BE2C (cell line): Measurements from ENCODE around the gene MAJIN.

Source experiments
- DNase-seq: peaks from one replicate; pipeline ENCODE4 v3.0.0-alpha.2; 2020
- H3K27me3 ChIP-seq: fragments of 250-450 bp; sonication (Bioruptor Pico); 2 replicates; pipeline ENCODE4 v1.5.1; 2020; ENCODE audit warnings: mild to moderate bottlenecking
- H3K36me3 ChIP-seq: fragments of 250-450 bp; sonication (Bioruptor Pico); 2 replicates; pipeline ENCODE4 v1.5.1; 2020; ENCODE audit warnings: mild to moderate bottlenecking
- H3K4me1 ChIP-seq: fragments of 250-450 bp; sonication (Bioruptor Pico); 2 replicates; pipeline ENCODE4 v1.5.1; 2020
- H3K4me3 ChIP-seq: 2 replicates; pipeline ENCODE4 v1.5.1; 2011; ENCODE audit warnings: low read depth, low read length
- H3K9me3 ChIP-seq: fragments of 250-450 bp; sonication (Bioruptor Pico); 2 replicates; pipeline ENCODE4 v1.5.1; 2020
- TF ChIP-seq, protein P1 (sequence below): IDR thresholded peaks from 2 replicates; pipeline ENCODE4 v1.5.1; 2012; ENCODE audit warnings: mild to moderate bottlenecking, low read depth, low read length

Gene MAJIN

DNA sequence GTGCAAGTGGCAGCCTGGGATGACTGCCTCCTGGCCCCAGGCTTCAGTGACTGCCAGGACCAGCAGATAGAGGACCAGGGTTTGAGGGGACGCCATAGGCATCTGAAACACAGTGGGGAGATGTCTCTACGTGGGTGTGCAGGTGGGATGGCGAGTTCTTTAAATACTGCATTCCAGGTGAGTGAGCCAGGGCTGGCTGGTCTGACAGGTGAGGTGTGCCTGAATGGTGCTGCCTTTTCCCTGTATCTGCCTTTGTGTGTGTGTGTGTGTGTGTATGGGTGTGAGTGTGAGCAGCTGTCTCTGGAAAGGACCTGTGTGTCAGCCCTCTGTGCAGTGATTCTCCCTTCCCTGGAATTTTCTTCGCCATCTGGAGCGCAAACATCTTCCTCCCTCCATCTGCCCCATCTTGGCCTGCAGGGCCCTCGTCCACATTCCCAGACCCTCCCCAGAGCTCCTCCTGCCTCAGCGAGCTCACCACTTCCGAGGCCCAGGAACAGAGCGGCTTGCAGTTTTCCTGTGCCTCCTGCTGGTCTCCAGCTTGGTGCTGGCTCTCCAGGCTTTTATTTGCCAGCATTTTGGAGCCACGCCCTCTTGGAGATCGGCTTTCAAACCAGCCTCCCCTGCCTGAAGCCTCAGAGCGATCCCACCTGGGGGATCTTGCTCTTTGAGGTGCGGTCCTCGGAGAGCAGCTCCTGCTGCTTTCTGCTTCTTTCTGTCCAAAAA lies 36.4 kb downstream of the MAJIN start, which contains the start of gene GPHA2:
GPHA2 (minus strand) TSS at position 535 of the 723 bp plus-strand sequence; CDS start at position 102, 433 bp downstream.
- H3K4me3 ChIP-seq: no peak within 1 kb of the TSS
- no peak for DNase-seq
- no peaks in the 10 kb centered on the region for H3K27me3 ChIP-seq
- TF ChIP-seq, protein P1, sequence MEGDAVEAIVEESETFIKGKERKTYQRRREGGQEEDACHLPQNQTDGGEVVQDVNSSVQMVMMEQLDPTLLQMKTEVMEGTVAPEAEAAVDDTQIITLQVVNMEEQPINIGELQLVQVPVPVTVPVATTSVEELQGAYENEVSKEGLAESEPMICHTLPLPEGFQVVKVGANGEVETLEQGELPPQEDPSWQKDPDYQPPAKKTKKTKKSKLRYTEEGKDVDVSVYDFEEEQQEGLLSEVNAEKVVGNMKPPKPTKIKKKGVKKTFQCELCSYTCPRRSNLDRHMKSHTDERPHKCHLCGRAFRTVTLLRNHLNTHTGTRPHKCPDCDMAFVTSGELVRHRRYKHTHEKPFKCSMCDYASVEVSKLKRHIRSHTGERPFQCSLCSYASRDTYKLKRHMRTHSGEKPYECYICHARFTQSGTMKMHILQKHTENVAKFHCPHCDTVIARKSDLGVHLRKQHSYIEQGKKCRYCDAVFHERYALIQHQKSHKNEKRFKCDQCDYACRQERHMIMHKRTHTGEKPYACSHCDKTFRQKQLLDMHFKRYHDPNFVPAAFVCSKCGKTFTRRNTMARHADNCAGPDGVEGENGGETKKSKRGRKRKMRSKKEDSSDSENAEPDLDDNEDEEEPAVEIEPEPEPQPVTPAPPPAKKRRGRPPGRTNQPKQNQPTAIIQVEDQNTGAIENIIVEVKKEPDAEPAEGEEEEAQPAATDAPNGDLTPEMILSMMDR: no peak
- no peaks in the 10 kb centered on the region for H3K9me3 ChIP-seq
- no peaks in the 10 kb centered on the region for H3K36me3 ChIP-seq
- H3K4me1 ChIP-seq: no peaks in the 10 kb centered on the region

DNA sequence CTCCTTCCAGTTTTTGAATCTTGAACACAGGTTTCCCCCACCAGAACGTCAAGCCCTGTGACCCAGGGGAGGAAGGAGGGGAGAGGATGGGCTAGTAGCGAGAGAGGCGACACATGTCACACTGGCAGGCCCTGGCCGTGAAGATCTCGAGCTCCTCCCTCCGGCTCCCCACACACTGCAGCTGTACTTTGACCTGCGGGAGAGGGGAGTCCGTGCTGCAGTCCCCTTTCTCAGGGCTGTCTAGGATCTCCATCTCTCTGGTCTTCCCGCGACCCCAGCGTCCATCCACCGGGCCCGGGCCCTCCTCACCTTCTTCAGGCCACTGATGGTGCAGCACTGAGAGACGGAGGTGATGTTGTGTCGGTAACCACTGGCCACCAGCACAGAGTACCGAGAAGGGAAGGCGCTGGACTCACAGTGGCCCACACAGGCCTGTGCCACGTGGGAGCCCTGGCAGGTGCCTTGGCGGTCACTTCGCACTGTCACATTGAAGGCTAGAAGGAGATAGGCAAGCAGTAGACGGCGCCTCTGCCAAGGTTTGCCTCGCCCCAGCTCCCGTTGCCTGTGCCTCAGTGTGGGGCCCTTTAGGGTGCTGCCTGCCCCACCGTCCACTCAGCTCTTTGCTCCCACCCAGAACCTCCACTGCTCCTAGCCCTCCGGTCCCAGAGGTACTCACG lies 37.1 kb downstream of the MAJIN start:
- Histone ChIP-seq H3K4me3 (no peak overlapping the region), H3K4me1 (no peaks in the 10 kb centered on the region), H3K36me3 (no peaks in the 10 kb centered on the region), H3K9me3 (no peaks in the 10 kb centered on the region), H3K27me3 (no peaks in the 10 kb centered on the region)
- TF ChIP-seq, protein P1: no peak
- DNase-seq: no peak

DNA sequence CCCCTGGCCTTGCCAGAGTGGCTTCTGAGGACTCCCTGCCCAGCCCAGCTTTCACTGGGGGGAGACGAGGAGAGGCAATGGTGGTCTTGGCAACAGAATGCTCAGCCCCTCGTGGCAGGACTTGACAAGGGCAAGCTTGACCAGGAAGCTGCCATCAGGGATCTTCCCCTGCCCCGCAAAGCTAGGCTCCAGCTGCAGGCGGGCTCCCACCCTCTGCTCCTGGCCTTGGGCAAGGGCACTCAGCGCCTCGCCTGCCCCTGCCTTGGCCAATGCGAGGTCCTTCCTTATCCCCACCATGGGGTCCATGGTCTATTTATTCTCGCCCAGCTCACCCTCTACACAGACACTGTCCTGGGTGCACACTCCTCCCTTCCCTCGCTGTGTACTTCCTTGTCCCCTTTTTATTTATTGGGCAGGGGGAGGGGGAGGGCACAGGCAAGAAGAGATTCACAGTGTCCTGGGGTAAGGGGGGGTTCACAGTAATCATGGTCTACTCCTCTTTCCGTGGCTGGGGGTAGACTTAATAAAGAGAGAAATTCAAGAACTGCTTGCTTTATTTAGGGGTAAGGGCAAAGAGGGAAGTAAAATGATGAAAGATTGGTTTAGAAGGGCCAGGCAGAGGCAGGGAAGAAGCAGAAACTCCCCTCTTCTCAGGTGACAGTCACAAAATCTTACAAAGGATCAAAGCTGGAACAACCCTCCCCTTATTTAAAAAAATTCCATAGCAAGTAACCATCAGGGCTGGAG lies 37.8 kb downstream of the MAJIN start:
- H3K27me3 ChIP-seq: no peaks in the 10 kb centered on the region
- TF ChIP-seq, protein P1: no peak
- no peak overlapping the region for H3K4me3 ChIP-seq
- no peaks in the 10 kb centered on the region for H3K36me3 ChIP-seq
- H3K4me1 ChIP-seq: no peaks in the 10 kb centered on the region
- no peaks in the 10 kb centered on the region for H3K9me3 ChIP-seq
- no peak for DNase-seq

DNA sequence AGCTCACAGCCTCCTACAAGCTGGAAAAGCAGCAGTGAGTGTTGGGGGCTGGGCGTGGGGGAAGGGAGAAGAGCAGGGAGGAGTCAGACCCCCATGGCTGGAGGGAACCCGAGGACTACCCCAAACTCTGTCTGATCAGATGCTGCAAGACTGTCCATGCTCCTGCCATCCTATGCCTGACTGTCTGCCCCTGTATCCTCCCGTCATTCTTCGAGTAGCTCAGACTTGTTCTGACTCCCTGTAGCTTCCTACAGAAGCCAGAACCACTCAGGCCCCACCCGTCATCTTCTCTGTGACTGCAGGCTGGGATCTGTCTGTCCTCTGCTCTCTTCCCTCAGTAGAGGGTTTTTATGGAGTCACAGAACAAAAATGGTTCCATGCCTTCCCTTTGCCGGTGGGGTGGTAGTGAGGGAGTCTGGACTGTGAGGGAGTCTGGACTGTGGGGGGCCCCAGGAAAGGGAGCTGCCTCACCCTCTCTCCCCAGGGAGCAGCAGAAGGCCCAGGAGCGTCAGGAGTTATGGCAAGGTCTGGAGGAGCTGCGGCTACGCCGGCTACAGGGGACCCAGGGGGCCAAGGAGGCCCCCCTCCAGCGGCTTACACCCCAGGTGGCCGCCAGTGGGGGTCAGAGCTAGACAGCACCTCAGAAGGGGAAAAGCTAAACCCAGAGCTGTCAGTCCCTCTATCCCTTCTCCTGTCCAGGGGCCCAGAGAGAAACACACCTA lies 38.5 kb downstream of the MAJIN start:
- Histone ChIP-seq H3K36me3 (no peaks in the 10 kb centered on the region), H3K9me3 (no peaks in the 10 kb centered on the region), H3K4me1 (no peaks in the 10 kb centered on the region), H3K27me3 (no peaks in the 10 kb centered on the region), H3K4me3 (no peak overlapping the region)
- TF ChIP-seq, protein P1: no peak
- DNase-seq: no peak

DNA sequence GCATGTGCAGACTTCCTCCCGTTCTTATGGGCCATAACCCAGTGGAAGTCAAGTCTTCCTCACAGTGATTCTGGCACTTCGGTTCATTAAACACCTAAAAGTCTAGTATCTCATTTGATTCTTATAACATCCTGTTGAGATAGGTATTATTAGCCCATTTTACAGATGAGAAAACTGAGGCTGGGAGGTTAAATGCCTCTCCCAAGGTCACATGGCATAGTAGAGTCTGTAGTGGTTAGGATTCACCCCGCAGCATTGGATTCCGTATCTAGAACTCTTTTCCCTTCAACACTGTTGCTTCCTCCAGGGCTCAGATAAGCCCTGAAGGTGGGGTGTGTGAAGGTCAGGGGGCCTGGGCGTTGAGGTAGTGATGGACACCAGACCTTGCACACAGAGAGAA lies 39.6 kb downstream of the MAJIN start:
- H3K4me3 ChIP-seq: no peak overlapping the region
- no peaks in the 10 kb centered on the region for H3K9me3 ChIP-seq
- H3K4me1 ChIP-seq: no peaks in the 10 kb centered on the region
- TF ChIP-seq, protein P1: no peak
- no peak for DNase-seq
- no peaks in the 10 kb centered on the region for H3K27me3 ChIP-seq
- no peaks in the 10 kb centered on the region for H3K36me3 ChIP-seq
